NCI-H1694 treated with DMSO at 0.1 percent for 48 hours (cell line): ENCODE data around the gene EFHC1.

Experiments
- DNase-seq: peaks from one replicate; lab custom pipeline; 2025; lab: John Stamatoyannopoulos, UW

Gene EFHC1

GRCh38 chr6:52555518-52556233 lies 135.5 kb downstream of the EFHC1 start:
- no peak for DNase-seq

GRCh38 chr6:52557389-52558265 lies 137.5 kb downstream of the EFHC1 start:
- no peak for DNase-seq

GRCh38 chr6:52558266-52559000 lies 138.3 kb downstream of the EFHC1 start:
- no peak for DNase-seq

GRCh38 chr6:52560462-52560861 lies 140.3 kb downstream of the EFHC1 start:
- no peak for DNase-seq

GRCh38 chr6:52562911-52563310 lies 142.8 kb downstream of the EFHC1 start:
- no peak for DNase-seq

- no peak for DNase-seq
Measured at GRCh38 chr6:52564856-52565255, 144.7 kb downstream of the EFHC1 start.

- DNase-seq = no peak
Measured at GRCh38 chr6:52566201-52566600, 146.1 kb downstream of the EFHC1 start.

- no peak for DNase-seq
Measured at GRCh38 chr6:52566853-52567279, 146.7 kb downstream of the EFHC1 start.

- DNase-seq = no peak
Measured at GRCh38 chr6:52568320-52568719, 148.2 kb downstream of the EFHC1 start.

GRCh38 chr6:52570291-52570700 lies 150.2 kb downstream of the EFHC1 start:
- no peak for DNase-seq

GRCh38 chr6:52571099-52571755 lies 151.1 kb downstream of the EFHC1 start:
- DNase-seq = no peak

- DNase-seq = no peak
Measured at GRCh38 chr6:52572536-52572935, 152.4 kb downstream of the EFHC1 start.

GRCh38 chr6:52573295-52573694 lies 153.2 kb downstream of the EFHC1 start:
- no peak for DNase-seq
